Non-pigmented ciliary epithelial cell (primary cell): ENCODE results near the gene CCN6.
"Not testable (repeated sequence)": the region's sequence is repeated elsewhere in the genome, so short reads cannot be mapped to it uniquely, and the experiment has no call there.

Source experiments
- DNase-seq: peaks from one replicate; pipeline ENCODE4 v3.0.0-alpha.2; 2010; ENCODE audit warnings: low read depth

Gene CCN6

DNA sequence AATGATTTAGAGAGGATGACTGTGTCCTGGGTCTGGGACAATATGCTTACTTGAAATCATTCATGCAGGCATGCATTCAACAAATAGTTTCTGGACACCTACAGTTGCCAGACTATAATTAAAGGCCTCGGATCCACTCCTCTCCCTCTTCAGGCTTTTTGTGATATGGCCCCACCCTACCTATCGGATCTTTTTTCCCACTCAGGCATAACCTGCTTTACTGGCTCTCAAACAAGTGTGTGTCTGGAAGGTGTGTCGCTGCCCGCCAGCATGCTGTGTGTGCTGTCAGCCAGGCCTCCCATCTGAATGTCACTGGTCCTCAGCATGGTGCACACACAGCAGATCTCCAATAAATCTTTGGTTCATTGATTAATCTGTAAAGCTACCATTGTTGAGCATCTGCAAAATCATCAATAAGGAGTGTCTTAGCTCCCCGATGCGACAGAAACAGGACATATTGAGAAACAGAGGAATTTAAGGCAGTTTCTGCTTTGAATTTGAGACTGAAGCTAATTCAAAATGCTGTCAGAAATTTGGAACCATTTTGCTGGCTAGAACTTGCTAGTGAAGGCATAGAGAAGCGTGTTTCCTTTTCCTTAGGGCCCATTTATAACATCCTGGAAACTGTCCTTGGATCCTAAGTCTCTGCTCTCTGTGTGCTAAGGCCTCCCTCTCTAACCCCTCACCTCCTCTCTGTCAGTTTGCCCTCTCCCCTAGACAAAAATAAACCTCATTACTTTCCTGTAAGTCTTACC lies 23.5 kb upstream of the CCN6 start:
- DNase-seq = no peak

DNA sequence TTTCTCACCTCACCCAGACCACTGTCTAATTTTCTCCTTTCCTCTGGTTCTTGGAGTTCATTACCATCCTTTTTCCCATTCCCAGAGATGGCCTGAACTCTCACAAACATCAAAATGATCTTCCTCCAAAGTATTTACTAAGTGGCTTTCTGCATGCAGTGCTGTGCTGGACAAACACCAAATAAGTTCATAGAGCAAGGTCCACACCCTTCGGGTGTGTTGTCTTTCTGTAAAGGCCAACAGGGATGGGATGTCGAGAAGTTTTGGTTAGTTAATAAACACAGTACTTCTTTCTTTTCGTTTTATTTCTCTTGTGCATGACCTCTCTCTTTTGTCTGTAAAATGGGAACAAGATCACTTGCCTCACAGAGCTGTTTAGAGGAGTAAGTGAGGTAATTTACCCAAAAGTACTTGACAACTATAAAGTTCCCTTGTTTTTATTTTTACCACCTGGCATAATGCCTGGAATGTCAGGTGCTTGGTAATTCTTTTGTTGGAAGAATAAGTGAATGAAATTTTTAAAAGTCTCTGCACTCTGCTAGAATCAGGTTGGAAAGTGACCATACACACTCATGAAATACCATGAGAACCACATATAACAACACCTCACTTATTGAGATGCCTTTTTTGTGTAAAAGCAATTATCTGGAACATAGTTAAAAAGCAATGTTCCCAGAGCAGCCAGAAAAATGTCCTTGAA lies 22.8 kb upstream of the CCN6 start:
- DNase-seq = no peak

- DNase-seq = no peak
Measured at GRCh38 chr6:112031960-112032359, 21.9 kb upstream of the CCN6 start.

DNA sequence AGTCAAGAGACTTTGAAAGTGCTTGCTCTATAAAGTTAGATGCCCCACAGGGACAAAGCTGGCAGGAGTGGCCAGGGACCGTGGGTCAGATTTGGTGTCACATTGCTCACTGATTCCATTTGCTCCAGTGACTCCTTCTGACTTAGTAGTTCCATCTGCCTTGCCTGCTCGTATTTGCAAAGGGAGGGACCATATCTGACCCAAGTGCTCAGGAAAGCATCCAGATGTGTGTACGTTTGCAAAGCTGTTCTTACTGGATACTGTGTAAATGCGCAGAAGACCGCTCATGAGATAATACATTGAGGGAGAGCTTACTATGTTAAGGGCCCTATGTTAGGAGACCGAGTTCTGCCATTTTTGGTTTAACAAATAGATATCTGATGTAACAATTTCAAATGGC lies 21.2 kb upstream of the CCN6 start:
- no peak for DNase-seq

DNA sequence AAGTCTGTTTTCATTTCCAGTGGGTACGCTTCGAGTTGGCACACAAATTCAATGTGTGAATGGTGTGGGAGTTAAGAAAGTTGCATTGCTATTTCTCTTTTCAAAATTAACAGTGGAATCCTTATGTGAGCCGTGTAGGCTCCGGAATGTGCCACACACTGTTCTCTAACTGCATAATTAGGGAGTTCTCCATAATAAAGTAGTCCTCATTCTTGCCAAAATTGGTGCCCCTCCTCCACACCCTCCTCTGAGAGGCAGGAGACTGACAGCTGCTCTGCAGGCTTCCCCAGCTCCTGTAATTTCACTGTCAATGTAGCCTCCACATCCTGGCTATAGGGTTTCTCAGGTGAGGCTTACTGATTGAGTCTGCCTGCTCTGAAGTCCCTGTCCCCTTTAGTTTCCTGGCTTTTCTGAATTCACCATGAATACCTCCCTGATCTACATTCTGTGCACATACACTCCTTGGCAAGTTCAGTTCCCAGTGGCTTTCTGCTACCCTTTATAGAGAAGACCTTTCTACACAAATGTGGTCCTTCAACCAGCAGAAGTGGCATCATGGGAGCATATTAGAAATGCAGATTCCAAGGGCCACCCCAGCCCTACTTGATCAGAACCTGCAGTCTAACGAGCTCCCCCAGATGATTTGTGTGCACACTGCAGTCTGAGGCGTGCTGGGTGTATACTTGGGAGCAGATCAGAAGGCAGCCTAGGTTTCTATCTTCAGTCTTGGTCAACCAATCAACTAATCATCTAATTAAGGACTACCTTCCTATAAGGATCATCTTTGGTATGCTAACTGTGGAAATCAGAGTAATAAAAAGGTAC lies 19.9 kb upstream of the CCN6 start:
- no peak for DNase-seq

GRCh38 chr6:112034616-112034995 lies 19.3 kb upstream of the CCN6 start:
- no peak for DNase-seq

DNA sequence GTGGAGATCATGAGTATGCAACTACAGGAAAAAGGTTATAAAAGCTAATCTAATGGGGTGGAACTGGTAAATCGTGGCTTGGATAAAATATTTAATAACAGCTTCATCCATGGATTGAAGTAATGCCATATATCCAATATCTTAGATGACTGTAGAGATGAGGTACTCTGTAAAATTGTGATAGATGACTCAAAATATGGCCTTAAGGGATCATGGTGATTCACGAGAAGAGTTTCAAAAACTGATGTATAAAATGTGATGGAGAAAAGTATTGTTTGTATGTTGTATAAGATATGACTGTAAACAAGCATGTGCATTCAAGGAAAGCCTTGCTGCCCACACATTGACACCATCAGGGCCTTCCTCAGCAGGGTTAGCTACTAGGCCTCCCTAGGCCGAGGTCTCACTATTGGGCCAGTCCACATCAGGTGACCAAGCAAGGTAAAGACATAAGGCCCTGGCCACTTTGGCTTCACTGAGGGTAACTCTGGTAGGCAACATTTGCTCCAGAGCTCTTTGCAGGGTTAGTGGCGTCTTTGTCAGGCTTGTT lies 17.7 kb upstream of the CCN6 start:
- no peak for DNase-seq

- DNase-seq = peak; percentile 67
Measured at GRCh38 chr6:112037783-112038216, 16.1 kb upstream of the CCN6 start.

DNA sequence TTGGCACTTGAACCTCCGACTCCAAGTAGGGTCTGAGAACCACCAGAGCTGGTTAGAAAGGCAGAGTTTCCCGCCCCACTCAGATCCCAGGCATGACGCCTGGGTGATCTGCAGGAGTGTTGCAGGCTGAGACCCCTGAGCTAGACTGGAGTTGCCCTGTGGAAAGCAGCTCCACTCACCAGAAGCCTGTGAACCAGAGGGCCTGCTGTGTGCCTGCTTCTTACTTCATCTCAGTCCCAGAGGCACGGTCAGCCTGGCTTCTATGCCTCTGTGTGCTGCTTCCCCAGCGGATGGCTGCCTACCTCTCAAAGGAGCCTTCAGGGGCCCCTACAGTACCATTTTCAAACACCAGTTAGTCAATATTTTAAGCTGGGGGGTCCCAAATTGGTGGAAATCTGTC lies 15.6 kb upstream of the CCN6 start:
- no peak for DNase-seq

GRCh38 chr6:112038756-112039430 lies 15.0 kb upstream of the CCN6 start:
- DNase-seq = no peak

DNA sequence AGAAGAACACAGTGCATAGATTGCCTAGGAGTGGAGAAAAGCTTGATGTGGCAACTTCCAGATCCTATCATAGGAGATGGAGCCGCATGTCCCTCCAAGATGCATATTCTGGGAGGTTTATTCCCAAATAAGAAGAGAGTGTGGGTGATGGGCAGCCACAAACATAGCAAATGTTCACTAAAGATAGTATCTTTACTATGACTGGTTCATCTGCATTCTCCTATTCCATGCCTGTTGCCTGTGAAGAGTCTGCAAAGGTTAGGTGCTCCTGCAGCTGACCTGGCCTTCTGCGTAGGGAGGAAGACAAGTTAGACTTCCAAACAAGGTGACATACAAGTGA lies 14.5 kb upstream of the CCN6 start:
- DNase-seq = no peak

DNA sequence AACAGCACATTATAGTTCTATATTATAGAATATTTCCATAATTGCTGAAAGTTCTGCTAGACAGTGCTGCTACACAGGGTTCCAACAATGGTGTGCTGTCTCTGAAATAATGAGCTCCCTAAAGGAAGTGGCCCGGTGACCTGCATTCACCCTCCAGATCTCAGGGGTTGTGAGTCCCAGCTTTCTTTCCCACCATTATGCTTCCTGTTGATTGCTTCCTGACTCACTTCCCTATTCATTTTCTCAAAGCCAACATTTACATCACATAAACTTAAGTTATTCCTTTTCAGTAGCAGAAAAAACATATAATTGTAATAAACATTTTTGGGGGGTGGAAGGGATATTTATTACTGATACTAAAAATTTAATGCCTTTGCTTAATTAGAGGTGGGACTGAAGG lies 12.9 kb upstream of the CCN6 start:
- DNase-seq = no peak

GRCh38 chr6:112041535-112041934 lies 12.4 kb upstream of the CCN6 start:
- no peak for DNase-seq

DNA sequence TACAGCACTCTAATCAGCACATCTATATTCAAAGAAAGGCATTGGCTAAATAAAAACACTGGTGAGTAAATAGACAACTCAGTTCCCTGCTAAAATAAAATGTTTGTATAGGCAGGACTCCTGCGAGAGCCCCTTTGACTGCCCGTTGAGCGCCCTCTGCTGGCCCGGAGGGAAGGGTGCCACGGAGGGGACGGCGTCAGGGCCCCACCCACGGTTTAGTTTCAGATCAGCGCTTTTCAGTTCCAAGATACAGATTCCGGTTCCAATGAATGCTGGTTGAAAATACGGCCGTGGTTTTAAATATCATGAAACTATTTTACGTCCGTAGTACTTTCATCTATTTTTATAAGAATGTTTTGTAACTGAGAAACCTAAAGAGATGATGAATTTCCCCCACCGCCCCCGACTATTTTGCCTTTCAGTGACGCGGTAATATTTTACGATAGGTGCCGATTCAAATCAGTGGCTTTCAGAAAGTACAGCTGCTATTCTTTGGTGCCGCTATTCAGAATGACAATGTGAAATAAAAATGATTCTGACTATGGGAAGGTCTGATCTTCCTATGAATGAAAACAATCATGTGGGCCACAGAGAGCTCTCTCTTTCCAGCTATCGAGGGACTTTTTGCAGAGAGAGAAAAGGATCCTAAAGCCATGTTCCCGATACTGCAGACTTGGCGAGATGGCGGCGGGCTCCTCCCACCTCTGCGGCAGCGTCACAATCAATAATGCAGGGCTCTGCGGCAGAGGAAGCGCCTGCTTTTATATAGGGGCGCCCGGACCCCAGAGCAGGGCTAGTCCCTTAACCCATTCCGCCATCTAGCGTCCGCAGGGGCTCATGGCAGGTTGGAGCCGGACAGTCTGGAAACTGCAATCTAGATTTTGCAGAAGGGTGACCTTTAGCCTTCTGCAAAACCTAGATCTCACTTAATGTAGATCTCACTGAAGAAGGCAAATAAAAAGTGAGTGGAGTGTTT lies 10.6 kb upstream of the CCN6 start:
- peak; percentile 69 for DNase-seq

DNA sequence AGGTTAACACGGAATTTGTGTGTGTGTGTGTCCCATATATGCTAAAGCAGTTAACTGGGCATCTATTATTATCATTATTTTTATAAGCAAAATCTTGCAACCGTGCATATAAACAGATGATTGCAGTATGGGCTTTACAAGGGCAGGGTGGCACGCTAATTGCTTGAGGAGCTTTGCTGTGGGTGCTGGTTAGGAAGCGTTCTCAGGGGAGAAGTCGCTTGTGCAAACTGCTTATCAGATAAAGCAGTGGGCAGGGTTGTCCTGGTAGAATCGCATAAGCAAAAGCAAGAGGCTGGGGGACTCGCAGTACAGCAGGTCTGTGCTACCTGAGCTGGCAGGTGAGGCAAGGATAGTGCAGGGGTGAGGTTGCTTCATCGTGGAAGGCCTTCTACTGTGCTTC lies 9.7 kb upstream of the CCN6 start:
- DNase-seq = no peak

GRCh38 chr6:112044856-112045255 lies 9.0 kb upstream of the CCN6 start:
- DNase-seq = peak; percentile 86

DNA sequence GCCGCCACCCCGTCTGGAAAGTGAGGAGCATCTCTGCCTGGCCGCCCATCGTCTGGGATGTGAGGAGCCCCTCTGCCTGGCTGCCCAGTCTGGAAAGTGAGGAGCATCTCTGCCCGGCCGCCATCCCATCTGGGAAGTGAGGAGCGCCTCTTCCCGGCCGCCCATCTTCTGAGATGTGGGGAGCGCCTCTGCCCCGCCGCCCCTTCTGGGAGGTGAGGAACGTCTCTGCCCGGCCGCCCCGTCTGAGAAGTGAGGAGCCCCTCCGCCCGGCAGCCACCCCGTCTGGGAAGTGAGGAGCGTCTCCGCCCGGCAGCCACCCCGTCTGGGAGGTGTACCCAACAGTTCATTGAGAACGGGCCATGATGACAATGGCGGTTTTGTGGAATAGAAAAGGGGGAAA lies 6.4 kb upstream of the CCN6 start:
- DNase-seq = not testable (repeated sequence)

DNA sequence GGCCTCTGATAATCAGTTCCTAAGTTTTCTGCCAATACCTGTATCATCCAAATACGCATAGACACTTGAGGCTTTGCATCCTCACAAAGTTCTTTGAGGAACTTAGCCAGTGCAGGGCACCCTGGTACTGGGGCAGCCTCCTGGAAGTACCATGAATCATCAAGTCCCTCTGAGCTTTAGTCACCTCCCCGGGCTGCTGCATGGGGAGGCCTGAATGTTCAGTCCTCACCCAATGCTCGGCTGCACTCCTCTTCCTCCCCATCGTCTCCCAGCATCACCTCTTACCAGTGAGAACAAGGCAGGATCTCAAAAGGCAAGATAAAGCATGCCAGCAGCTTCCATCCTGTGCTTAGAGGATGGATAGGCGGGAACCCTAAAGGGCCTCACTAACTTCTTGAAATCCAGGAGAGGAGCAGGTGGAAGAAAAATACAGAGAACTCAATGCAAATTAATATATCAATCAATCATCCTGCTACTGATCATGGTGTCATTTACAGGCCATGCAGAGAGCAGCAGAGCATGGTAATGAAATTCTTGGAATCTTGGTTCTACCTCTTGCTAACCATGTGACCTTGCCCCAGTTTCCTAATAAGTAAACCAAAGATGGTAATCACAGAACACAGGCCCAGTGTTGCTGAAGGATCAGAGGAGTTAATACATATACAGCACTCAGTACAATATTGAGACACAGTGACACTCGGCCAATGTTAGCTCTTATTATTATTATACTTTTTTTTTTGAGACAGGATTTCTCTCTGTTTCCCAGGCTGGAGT lies 4.7 kb upstream of the CCN6 start:
- no peak for DNase-seq

DNA sequence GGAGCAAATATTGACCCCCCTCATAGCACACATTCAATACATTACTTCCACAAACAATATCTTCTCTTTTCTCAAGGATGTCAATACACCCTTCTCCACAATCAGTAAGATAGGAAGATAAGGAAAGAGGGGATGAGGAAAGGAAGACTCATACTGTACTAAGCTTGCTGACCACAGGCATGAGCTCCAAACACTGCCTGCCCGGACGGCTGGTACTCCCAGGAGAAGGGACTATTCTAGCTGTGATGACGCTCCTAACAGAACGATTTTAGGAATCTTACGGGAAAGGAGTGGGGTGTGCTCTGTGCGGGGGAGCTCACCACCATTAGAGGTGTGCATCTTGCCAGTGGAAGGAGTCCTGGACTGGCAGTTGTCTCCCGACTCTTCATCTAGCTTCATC lies 3.9 kb upstream of the CCN6 start:
- no peak for DNase-seq

DNA sequence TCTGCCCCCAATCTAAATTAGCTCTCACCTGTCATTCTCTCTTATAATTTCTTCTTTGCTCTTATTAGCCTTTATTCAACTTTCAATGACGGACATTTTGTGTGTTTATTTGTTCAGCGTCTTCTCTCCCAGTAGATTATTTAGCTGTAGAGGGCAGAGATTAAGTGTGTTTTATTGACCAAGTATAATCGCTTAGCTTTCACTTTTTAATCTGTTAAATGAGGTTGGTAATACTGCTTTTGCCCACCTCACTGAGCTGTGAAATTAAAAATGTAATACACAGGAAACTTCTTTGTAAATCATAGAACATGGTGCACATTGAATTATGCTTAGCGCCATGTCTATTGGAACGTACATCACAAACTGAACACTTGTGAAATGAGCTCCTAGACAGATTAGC lies 3.5 kb upstream of the CCN6 start:
- no peak for DNase-seq
